CD8-positive, alpha-beta memory T cell (primary cell): ENCODE results near the gene HERPUD2. TPM values are rescaled to one million over a fixed set of nuclear protein-coding genes. Genes with fewer than 3 reads are reported as not detected.

Experiments used
- CTCF ChIA-PET: fragments of 350-600 bp; sonication (Branson Sonifier 250); formaldehyde crosslinking; loops from one replicate; lab custom pipeline; 2021; ENCODE audit warnings: antibody characterized with exemption; lab: Charles Lee
- POLR2A ChIA-PET: fragments of 350-600 bp; sonication (Branson Sonifier 250); formaldehyde crosslinking; loops from one replicate; lab custom pipeline; 2021; ENCODE audit warnings: antibody characterized with exemption; lab: Charles Lee
- DNase-seq, 5 donors: peaks; one replicate each; pipeline versions ENCODE4 v3.0.0 to v3.0.0-alpha.2; 2020 to 2022; ENCODE audit warnings: mixed read lengths in 1 of 5
- H3K27ac ChIP-seq: one replicate; pipeline ENCODE4 v1.7.0; 2013; ENCODE audit warnings: low read depth, mild to moderate bottlenecking, low read length, moderate library complexity
- H3K27me3 ChIP-seq: 2 replicates; pipeline ENCODE4 v1.7.0; 2013; ENCODE audit warnings: low read length, mild to moderate bottlenecking; ENCODE audit not compliant: insufficient read depth, poor library complexity, severe bottlenecking
- H3K36me3 ChIP-seq: 2 replicates; pipeline ENCODE4 v1.7.0; 2013; ENCODE audit warnings: mild to moderate bottlenecking, low read length, moderate library complexity; ENCODE audit not compliant: insufficient read depth
- H3K4me1 ChIP-seq: 2 replicates; pipeline ENCODE4 v1.7.0; 2013; ENCODE audit warnings: mild to moderate bottlenecking, low read length, moderate library complexity; ENCODE audit not compliant: insufficient read depth
- H3K4me3 ChIP-seq: 2 replicates; pipeline ENCODE4 v1.7.0; 2013; ENCODE audit warnings: mild to moderate bottlenecking, low read length
- H3K9me3 ChIP-seq: 2 replicates; pipeline ENCODE4 v1.7.0; 2013; ENCODE audit warnings: mild to moderate bottlenecking, low read length
- H3K27ac Mint-ChIP-seq, 8 donors: one replicate each; pipeline ENCODE4 v1.8.0; 2020 to 2021; ENCODE audit warnings: mixed read lengths in 8 of 8, mild to moderate bottlenecking in 6 of 8, inconsistent platforms in 3 of 8, moderate library complexity in 3 of 8
- H3K27me3 Mint-ChIP-seq, 2 donors: one replicate each; pipeline ENCODE4 v1.8.0; 2020 to 2021; ENCODE audit warnings: mixed read lengths in 2 of 2, mild to moderate bottlenecking in 1 of 2, moderate library complexity in 1 of 2
- H3K36me3 Mint-ChIP-seq, 3 donors: one replicate each; pipeline ENCODE4 v1.8.0; 2020 to 2021; ENCODE audit warnings: mixed read lengths in 3 of 3, inconsistent platforms in 1 of 3, mild to moderate bottlenecking in 1 of 3
- H3K4me1 Mint-ChIP-seq, 3 donors: one replicate each; pipeline ENCODE4 v1.8.0; 2020 to 2021; ENCODE audit warnings: mixed read lengths in 3 of 3, inconsistent platforms in 1 of 3, mild to moderate bottlenecking in 1 of 3
- H3K4me3 Mint-ChIP-seq, 7 donors: one replicate each; pipeline ENCODE4 v1.8.0; 2020 to 2021; ENCODE audit warnings: mixed read lengths in 7 of 7, mild to moderate bottlenecking in 6 of 7, moderate library complexity in 4 of 7, inconsistent platforms in 2 of 7
- H3K9me3 Mint-ChIP-seq, 5 donors: one replicate each; pipeline ENCODE4 v1.8.0; 2020 to 2022; ENCODE audit warnings: mixed read lengths in 5 of 5, mild to moderate bottlenecking in 3 of 5, moderate library complexity in 2 of 5, inconsistent platforms in 1 of 5
- polyA plus RNA-seq: library from polyadenylated mRNA; unstranded; fragments of 300-500 nt; fragmentation: Illumina TruSeq; gene quantifications from one replicate; pipeline ENCODE4 v1.2.3, GENCODE V29; 2021
- total RNA-seq, 2 experiments: library from RNA; stranded (reverse); gene quantifications; one replicate each; pipeline ENCODE4 v1.2.3, GENCODE V29; 2021

Gene HERPUD2
- total and polyA plus RNA-seq, 3 experiments from 2014 or later = 31.3 to 121 (median 34.1) TPM

DNA sequence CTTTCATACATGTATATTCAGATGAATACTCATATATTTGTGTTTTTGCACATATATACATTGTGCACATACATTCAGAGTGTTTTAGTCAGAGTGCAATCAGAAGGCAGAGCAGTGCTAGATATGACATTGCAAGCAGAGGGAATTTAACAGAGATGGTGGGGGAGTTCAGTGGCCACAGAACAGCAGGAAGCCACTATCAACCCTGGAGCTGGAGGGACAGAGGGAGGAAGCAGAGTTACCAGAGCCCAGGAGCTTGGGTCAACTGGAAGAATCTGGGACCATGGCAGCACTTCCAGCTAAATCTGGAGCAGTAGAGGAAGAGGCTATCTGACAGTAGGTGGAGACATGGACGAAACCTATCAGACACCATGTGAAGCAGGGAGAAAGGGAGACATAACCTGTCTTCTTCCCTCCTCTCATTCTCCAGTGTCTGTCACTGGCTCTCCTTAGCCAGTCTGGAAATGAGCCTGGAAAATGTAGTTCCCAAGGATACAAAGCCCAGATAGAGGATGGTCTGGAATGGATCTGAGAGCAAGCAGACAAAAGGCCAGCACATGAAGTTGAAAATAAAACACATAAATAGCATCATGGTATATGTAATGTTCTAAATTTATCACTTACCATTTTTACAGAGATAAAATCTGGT, 33.6 kb upstream of the HERPUD2 start:
- no peaks in the 10 kb centered on the region for H3K36me3 ChIP-seq
- Mint-ChIP-seq H3K4me3 (peak overlapping the region in 6 of 7 donors; percentile 27 to 78 (median 60)), H3K36me3 (peaks cover 0 to 5% (median 0%) of the 10 kb centered on the region in 3 donors), H3K27me3 (peaks cover 0 to 3% of the 10 kb centered on the region in 2 donors), H3K27ac (peak overlapping the region; percentile 75 to 98 (median 96)), H3K9me3 (no peaks in the 10 kb centered on the region), H3K4me1 (peaks cover 73 to 83% (median 80%) of the 10 kb centered on the region in 3 donors)
- H3K27me3 ChIP-seq = no peaks in the 10 kb centered on the region
- H3K4me3 ChIP-seq = no peak overlapping the region
- ChIA-PET POLR2A (interaction anchor here (0.6 to 2.3 kb wide), 8 partner anchors 21 to 74 kb away, joined by 3 to 23 read pairs (median 5); partner anchors contain the start of genes HERPUD2 and SEPTIN7), CTCF (interaction anchor here (1.0 to 6.5 kb wide), 2 partner anchors 9 to 72 kb away, joined by 3 to 42 read pairs; partner anchors contain the start of gene SEPTIN7)
- peaks cover 66% of the 10 kb centered on the region for H3K4me1 ChIP-seq
- H3K27ac ChIP-seq = peak overlapping the region; percentile 17
- no peaks in the 10 kb centered on the region for H3K9me3 ChIP-seq
- DNase-seq = no peak

DNA sequence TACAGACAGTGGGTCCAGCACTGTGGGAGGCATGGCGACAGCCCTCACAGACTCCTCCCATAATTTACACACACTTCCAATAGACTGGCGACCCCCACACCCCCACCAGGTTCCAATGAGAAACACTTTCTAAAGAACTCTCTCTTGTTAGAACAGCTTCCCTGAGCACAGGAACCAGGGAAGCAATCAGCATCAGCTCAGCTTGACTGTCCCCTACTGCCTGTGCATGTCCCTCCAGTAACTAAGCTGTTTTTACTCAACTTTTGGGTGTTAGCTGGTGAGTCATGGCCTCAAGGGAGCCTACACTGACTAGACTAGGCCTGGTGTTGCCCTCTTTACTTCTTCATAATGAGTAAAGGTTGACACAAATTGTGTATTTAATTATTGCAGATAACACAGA, 32.6 kb upstream of the HERPUD2 start:
- DNase-seq = peak in 2 of 5 donors; percentile 11 to 58
- Histone ChIP-seq H3K27ac (no peak overlapping the region), H3K4me1 (peaks cover 72% of the 10 kb centered on the region), H3K4me3 (no peak overlapping the region), H3K9me3 (no peaks in the 10 kb centered on the region), H3K36me3 (no peaks in the 10 kb centered on the region), H3K27me3 (no peaks in the 10 kb centered on the region)
- Mint-ChIP-seq H3K27ac (peak overlapping the region; percentile 62 to 95 (median 90)), H3K4me3 (peak overlapping the region in 4 of 7 donors; percentile 12 to 61 (median 32)), H3K36me3 (peaks cover 0 to 8% (median 0%) of the 10 kb centered on the region in 3 donors), H3K27me3 (peaks cover 0 to 3% of the 10 kb centered on the region in 2 donors), H3K4me1 (peaks cover 81 to 93% (median 89%) of the 10 kb centered on the region in 3 donors), H3K9me3 (no peaks in the 10 kb centered on the region)
- ChIA-PET POLR2A (interaction anchor here (1.0 to 1.3 kb wide), 2 partner anchors 33 to 73 kb away, joined by 3 to 9 read pairs; partner anchors contain the start of genes HERPUD2 and SEPTIN7), CTCF (interaction anchor here (1.3 to 6.5 kb wide), 6 partner anchors 8 to 80 kb away, joined by 3 to 42 read pairs (median 10); partner anchors contain the start of gene SEPTIN7)

GRCh38 chr7:35726654-35727053, 31.7 kb upstream of the HERPUD2 start:
- Histone ChIP-seq H3K4me1 (peaks cover 75% of the 10 kb centered on the region), H3K27me3 (no peaks in the 10 kb centered on the region), H3K9me3 (no peaks in the 10 kb centered on the region), H3K4me3 (no peak overlapping the region), H3K36me3 (no peaks in the 10 kb centered on the region), H3K27ac (no peak overlapping the region)
- no peaks in the 10 kb centered on the region for H3K9me3 Mint-ChIP-seq
- H3K27ac Mint-ChIP-seq = peak overlapping the region; percentile 63 to 95 (median 92)
- DNase-seq = no peak
- peaks cover 84 to 94% (median 94%) of the 10 kb centered on the region in 3 donors for H3K4me1 Mint-ChIP-seq
- CTCF ChIA-PET = interaction anchor here (0.7 to 6.5 kb wide), 8 partner anchors 9 to 81 kb away, joined by 3 to 42 read pairs (median 10); partner anchors contain the start of gene SEPTIN7
- POLR2A ChIA-PET = interaction anchor here (1.2 to 4.5 kb wide), 3 partner anchors 17 to 74 kb away, joined by 3 to 51 read pairs (median 5); partner anchors contain the start of gene SEPTIN7
- H3K36me3 Mint-ChIP-seq = peaks cover 0 to 8% (median 0%) of the 10 kb centered on the region in 3 donors
- H3K27me3 Mint-ChIP-seq = peaks cover 0 to 3% of the 10 kb centered on the region in 2 donors
- H3K4me3 Mint-ChIP-seq = peak overlapping the region in 3 of 7 donors; percentile 19 to 76 (median 28)

- Histone ChIP-seq H3K4me1 (peaks cover 73% of the 10 kb centered on the region), H3K27ac (no peak overlapping the region), H3K36me3 (no peaks in the 10 kb centered on the region), H3K27me3 (no peaks in the 10 kb centered on the region), H3K4me3 (peak overlapping the region; percentile 52), H3K9me3 (no peaks in the 10 kb centered on the region)
- POLR2A ChIA-PET = interaction anchor here (0.8 to 4.5 kb wide), 7 partner anchors 11 to 1724 kb away, joined by 3 to 51 read pairs (median 5); partner anchors contain the start of genes ELMO1, HERPUD2 and SEPTIN7
- H3K27ac Mint-ChIP-seq = peak overlapping the region; percentile 88 to 97 (median 94)
- peaks cover 0 to 3% of the 10 kb centered on the region in 2 donors for H3K27me3 Mint-ChIP-seq
- no peaks in the 10 kb centered on the region for H3K9me3 Mint-ChIP-seq
- CTCF ChIA-PET = interaction anchor here (0.7 to 6.5 kb wide), 21 partner anchors 10 to 182 kb away, joined by 3 to 42 read pairs (median 4); partner anchors contain the start of genes HERPUD2 and SEPTIN7
- H3K36me3 Mint-ChIP-seq = peaks cover 0 to 8% (median 0%) of the 10 kb centered on the region in 3 donors
- DNase-seq = peak; percentile 57 to 93 (median 88)
- H3K4me3 Mint-ChIP-seq = peak overlapping the region; percentile 43 to 89 (median 81)
- H3K4me1 Mint-ChIP-seq = peaks cover 77 to 87% (median 87%) of the 10 kb centered on the region in 3 donors
These were observed 30.3 kb upstream of the HERPUD2 start for GRCh38 chr7:35725280-35725680.

DNA sequence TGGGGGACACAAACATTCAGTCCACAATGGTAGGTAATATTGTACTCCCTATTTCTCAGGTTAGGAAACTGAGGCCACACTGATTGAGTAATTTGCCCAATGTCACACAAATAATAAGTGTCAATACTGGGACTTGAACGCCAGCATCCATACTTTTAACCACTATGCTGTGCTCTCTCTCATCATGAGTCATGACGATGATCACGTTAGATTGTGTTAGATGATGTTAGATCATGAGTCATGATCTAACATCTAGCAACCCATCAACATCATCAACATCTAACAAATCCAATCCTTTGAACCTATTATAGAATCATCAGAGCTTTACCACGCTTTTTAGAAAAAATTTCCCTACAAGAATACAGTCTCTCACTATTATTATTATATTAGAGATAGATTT, 28.1 kb upstream of the HERPUD2 start:
- H3K4me3 Mint-ChIP-seq = peak overlapping the region in 2 of 7 donors; percentile 15 to 58
- POLR2A ChIA-PET = interaction anchor here (4.5 kb wide), 1 partner anchor 78 kb away, joined by 51 read pairs; the partner anchor contains the start of gene SEPTIN7
- peak overlapping the region; percentile 21 to 97 (median 90) for H3K27ac Mint-ChIP-seq
- H3K4me1 Mint-ChIP-seq = peaks cover 55 to 64% (median 64%) of the 10 kb centered on the region in 3 donors
- H3K27me3 Mint-ChIP-seq = peaks cover 0 to 2% of the 10 kb centered on the region in 2 donors
- H3K27me3 ChIP-seq = no peaks in the 10 kb centered on the region
- H3K9me3 Mint-ChIP-seq = no peaks in the 10 kb centered on the region
- peaks cover 0 to 8% (median 0%) of the 10 kb centered on the region in 3 donors for H3K36me3 Mint-ChIP-seq
- peak in 1 of 5 donors; percentile 65 for DNase-seq
- H3K27ac ChIP-seq = no peak overlapping the region
- H3K4me3 ChIP-seq = no peak overlapping the region
- H3K36me3 ChIP-seq = no peaks in the 10 kb centered on the region
- CTCF ChIA-PET = interaction anchor here (1.1 to 2.0 kb wide), 6 partner anchors 10 to 184 kb away, joined by 3 to 10 read pairs (median 6); partner anchors contain the start of genes HERPUD2 and SEPTIN7
- no peaks in the 10 kb centered on the region for H3K9me3 ChIP-seq
- peaks cover 50% of the 10 kb centered on the region for H3K4me1 ChIP-seq

GRCh38 chr7:35722054-35722849, 27.3 kb upstream of the HERPUD2 start:
- H3K4me3 Mint-ChIP-seq = peak overlapping the region in 1 of 7 donors; percentile 58
- H3K4me1 Mint-ChIP-seq = peaks cover 48 to 57% (median 56%) of the 10 kb centered on the region in 3 donors
- Histone ChIP-seq H3K27ac (no peak overlapping the region), H3K27me3 (no peaks in the 10 kb centered on the region), H3K36me3 (no peaks in the 10 kb centered on the region), H3K9me3 (no peaks in the 10 kb centered on the region), H3K4me1 (peaks cover 43% of the 10 kb centered on the region), H3K4me3 (no peak overlapping the region)
- peaks cover 0 to 8% (median 0%) of the 10 kb centered on the region in 3 donors for H3K36me3 Mint-ChIP-seq
- POLR2A ChIA-PET = interaction anchor here (4.5 kb wide), 1 partner anchor 78 kb away, joined by 51 read pairs; the partner anchor contains the start of gene SEPTIN7
- peaks cover 0 to 2% of the 10 kb centered on the region in 2 donors for H3K27me3 Mint-ChIP-seq
- no peaks in the 10 kb centered on the region for H3K9me3 Mint-ChIP-seq
- H3K27ac Mint-ChIP-seq = peak overlapping the region in 7 of 8 donors; percentile 40 to 93 (median 80)
- DNase-seq = no peak
- CTCF ChIA-PET = interaction anchor here (1.4 to 2.0 kb wide), 4 partner anchors 9 to 185 kb away, joined by 5 to 10 read pairs (median 6); partner anchors contain the start of genes HERPUD2 and SEPTIN7

GRCh38 chr7:35721288-35721687, 26.4 kb upstream of the HERPUD2 start:
- Mint-ChIP-seq H3K9me3 (no peaks in the 10 kb centered on the region), H3K27ac (peak overlapping the region in 4 of 8 donors; percentile 42 to 70 (median 63)), H3K36me3 (peaks cover 0 to 8% (median 0%) of the 10 kb centered on the region in 3 donors), H3K27me3 (peaks cover 0 to 2% of the 10 kb centered on the region in 2 donors), H3K4me1 (peaks cover 39 to 50% (median 47%) of the 10 kb centered on the region in 3 donors), H3K4me3 (no peak overlapping the region)
- H3K27me3 ChIP-seq = no peaks in the 10 kb centered on the region
- H3K27ac ChIP-seq = no peak overlapping the region
- ChIA-PET CTCF (no interaction called here), POLR2A (no interaction called here)
- no peaks in the 10 kb centered on the region for H3K36me3 ChIP-seq
- H3K4me3 ChIP-seq = no peak overlapping the region
- peaks cover 33% of the 10 kb centered on the region for H3K4me1 ChIP-seq
- no peak for DNase-seq
- no peaks in the 10 kb centered on the region for H3K9me3 ChIP-seq
